NB4 (cell line): ENCODE measurements around the gene S1PR3.

Experiments
- DNase-seq: peaks from one replicate; pipeline ENCODE4 v3.0.0; 2010; ENCODE audit warnings: low read depth
- H3K4me3 ChIP-seq: one replicate; pipeline ENCODE4 v1.5.1; 2011; ENCODE audit warnings: mild to moderate bottlenecking, low read depth, low read length, moderate library complexity
- CTCF ChIP-seq: IDR thresholded peaks from one replicate; pipeline ENCODE4 v1.5.1; 2012; ENCODE audit warnings: low read depth, low read length
- MAX ChIP-seq: IDR thresholded peaks from 2 replicates; pipeline ENCODE4 v1.6.1; 2011; ENCODE audit warnings: low read depth, low read length
- MYC ChIP-seq: IDR thresholded peaks from 2 replicates; pipeline ENCODE4 v1.6.1; 2011; ENCODE audit warnings: low read depth, low read length
- POLR2A ChIP-seq: IDR thresholded peaks from 2 replicates; pipeline ENCODE4 v1.6.1; 2011; ENCODE audit warnings: mild to moderate bottlenecking; ENCODE audit not compliant: insufficient read length; ENCODE audit errors: extremely low read depth

S1PR3 gene

GRCh38 chr9:88979791-88980190, 11.5 kb upstream of the S1PR3 start:
- no peak for DNase-seq
- H3K4me3 ChIP-seq, result no peak overlapping the region

GRCh38 chr9:88980740-88981203, 10.5 kb upstream of the S1PR3 start:
- H3K4me3 ChIP-seq, result no peak overlapping the region
- no peak for DNase-seq
- TF ChIP-seq POLR2A (no peak), CTCF (no peak), MAX (no peak), MYC (no peak)

More at GRCh38 chr9:88979791-88980190, 11.5 kb upstream of the S1PR3 start:
- no peak for TF ChIP-seq POLR2A
- TF ChIP-seq MYC, result no peak
- no peak for TF ChIP-seq CTCF
- TF ChIP-seq MAX, result no peak

GRCh38 chr9:88983865-88984542, 7.3 kb upstream of the S1PR3 start:
- no peak for DNase-seq

GRCh38 chr9:88984543-88984883, 6.8 kb upstream of the S1PR3 start:
- TF ChIP-seq POLR2A, result no peak
- TF ChIP-seq MYC, result no peak
- no peak for TF ChIP-seq CTCF
- no peak for DNase-seq
- no peak overlapping the region for H3K4me3 ChIP-seq

More at GRCh38 chr9:88983865-88984542, 7.3 kb upstream of the S1PR3 start:
- no peak for TF ChIP-seq POLR2A
- no peak for TF ChIP-seq CTCF
- no peak for TF ChIP-seq MAX
- TF ChIP-seq MYC, result no peak
- no peak overlapping the region for H3K4me3 ChIP-seq

GRCh38 chr9:88985616-88986015, 5.7 kb upstream of the S1PR3 start:
- TF ChIP-seq POLR2A (no peak), MYC (no peak), MAX (no peak), CTCF (no peak)
- no peak overlapping the region for H3K4me3 ChIP-seq
- DNase-seq, result no peak

GRCh38 chr9:88986776-88987175, 4.5 kb upstream of the S1PR3 start:
- no peak for DNase-seq
- TF ChIP-seq MYC (no peak), POLR2A (no peak), MAX (no peak), CTCF (no peak)
- H3K4me3 ChIP-seq, result no peak overlapping the region
